HG03378 (cell line): ENCODE measurements around the gene ARNT2.

Experiments
- ATAC-seq: cut with Tn5 transposase; IDR thresholded peaks from one replicate; pipeline ENCODE4 v1.9.1; 2021; ENCODE audit warnings: mild to moderate bottlenecking, moderate library complexity; ENCODE audit not compliant: unreplicated experiment

Gene ARNT2

GRCh38 chr15:80587816-80588456 is 183.8 kb downstream of the ARNT2 start:
- no peak for ATAC-seq

- ATAC-seq: no peak
Observed at GRCh38 chr15:80588801-80589200, 184.6 kb downstream of the ARNT2 start.

- no peak for ATAC-seq
Observed at GRCh38 chr15:80590761-80591355, 186.7 kb downstream of the ARNT2 start.

- ATAC-seq: no peak
Observed at GRCh38 chr15:80591471-80591870, 187.3 kb downstream of the ARNT2 start.

- ATAC-seq: no peak
Observed at GRCh38 chr15:80591938-80592825, 188.0 kb downstream of the ARNT2 start.

GRCh38 chr15:80593486-80594030 is 189.4 kb downstream of the ARNT2 start:
- no peak for ATAC-seq

- no peak for ATAC-seq
Observed at GRCh38 chr15:80594091-80594889, 190.1 kb downstream of the ARNT2 start.

- no peak for ATAC-seq
Observed at GRCh38 chr15:80595396-80595795, 191.2 kb downstream of the ARNT2 start.

- no peak for ATAC-seq
Observed at GRCh38 chr15:80596521-80596976, 192.4 kb downstream of the ARNT2 start.

GRCh38 chr15:80597076-80597475 is 192.9 kb downstream of the ARNT2 start:
- no peak for ATAC-seq

GRCh38 chr15:80599359-80599758 is 195.2 kb downstream of the ARNT2 start:
- no peak for ATAC-seq

GRCh38 chr15:80600626-80601025 is 196.4 kb downstream of the ARNT2 start:
- no peak for ATAC-seq

GRCh38 chr15:80601256-80601655 is 197.1 kb downstream of the ARNT2 start:
- ATAC-seq: no peak

- ATAC-seq: no peak
Observed at GRCh38 chr15:80604583-80605575, 200.7 kb downstream of the ARNT2 start.

- ATAC-seq: no peak
Observed at GRCh38 chr15:80605591-80606150, 201.5 kb downstream of the ARNT2 start.

GRCh38 chr15:80606511-80607071 is 202.4 kb downstream of the ARNT2 start:
- ATAC-seq: no peak

GRCh38 chr15:80607287-80607980 is 203.3 kb downstream of the ARNT2 start:
- ATAC-seq: no peak

- ATAC-seq: no peak
Observed at GRCh38 chr15:80608688-80609087, 204.5 kb downstream of the ARNT2 start.
